ENCODE measurements around the gene CCDC74B. TPM values are rescaled to one million over a fixed set of nuclear protein-coding genes. Genes with fewer than 3 reads are reported as not detected.
"Not testable (repeated sequence)": the region's sequence is repeated elsewhere in the genome, so short reads cannot be mapped to it uniquely, and the experiment has no call there.

Gene CCDC74B
- 5.4 and 10.9 TPM in 2 replicates for total RNA-seq

GRCh38 chr2:130145006-130145414, at the start of gene CCDC74B:
Gene CCDC74B, minus strand, starts transcription at chr2:130145112. Its CDS starts 116 bp downstream, at chr2:130144996.
- Histone ChIP-seq H3K4me2 (ENCODE audit: insufficient read depth, low read length) (peak within 1 kb of the TSS; percentile 55), H2AFZ (ENCODE audit: low read length) (peak within 1 kb of the TSS; percentile 56), H3K4me3 (ENCODE audit: insufficient read depth, low read length) (peak within 1 kb of the TSS; percentile 56)
- not testable (repeated sequence) for H3K4me1 ChIP-seq (ENCODE audit: insufficient read depth, low read length); H3K36me3 ChIP-seq (ENCODE audit: insufficient read depth, low read length); H4K20me1 ChIP-seq (ENCODE audit: insufficient read depth, low read length); H3K9me3 ChIP-seq (ENCODE audit: low read depth, low read length); H3K79me2 ChIP-seq (ENCODE audit: insufficient read depth, low read length); H3K27me3 ChIP-seq (ENCODE audit: insufficient read depth, low read length); DNase-seq (ENCODE audit: insufficient read length, low spot score, missing footprints); H3K27ac ChIP-seq (ENCODE audit: low read depth, low read length)

GRCh38 chr2:130193824-130194223, 48.9 kb upstream of the CCDC74B start:
- DNase-seq (ENCODE audit: insufficient read length, low spot score, missing footprints); H4K20me1 ChIP-seq (ENCODE audit: insufficient read depth, low read length); H3K36me3 ChIP-seq (ENCODE audit: insufficient read depth, low read length); H3K4me3 ChIP-seq (ENCODE audit: insufficient read depth, low read length); H3K79me2 ChIP-seq (ENCODE audit: insufficient read depth, low read length); H3K27me3 ChIP-seq (ENCODE audit: insufficient read depth, low read length); H3K9me3 ChIP-seq (ENCODE audit: low read depth, low read length); H3K4me2 ChIP-seq (ENCODE audit: insufficient read depth, low read length); H3K4me1 ChIP-seq (ENCODE audit: insufficient read depth, low read length); H2AFZ ChIP-seq (ENCODE audit: low read length); H3K27ac ChIP-seq (ENCODE audit: low read depth, low read length): not testable (repeated sequence)

GRCh38 chr2:130192451-130192850, 47.5 kb upstream of the CCDC74B start:
- DNase-seq (ENCODE audit: insufficient read length, low spot score, missing footprints); H4K20me1 ChIP-seq (ENCODE audit: insufficient read depth, low read length): not testable (repeated sequence)

GRCh38 chr2:130191319-130191718, 46.4 kb upstream of the CCDC74B start:
- H3K79me2 ChIP-seq (ENCODE audit: insufficient read depth, low read length); H3K4me2 ChIP-seq (ENCODE audit: insufficient read depth, low read length); H3K9me3 ChIP-seq (ENCODE audit: low read depth, low read length); H3K27me3 ChIP-seq (ENCODE audit: insufficient read depth, low read length); DNase-seq (ENCODE audit: insufficient read length, low spot score, missing footprints); H3K27ac ChIP-seq (ENCODE audit: low read depth, low read length); H3K4me3 ChIP-seq (ENCODE audit: insufficient read depth, low read length); H4K20me1 ChIP-seq (ENCODE audit: insufficient read depth, low read length); H3K36me3 ChIP-seq (ENCODE audit: insufficient read depth, low read length); H3K4me1 ChIP-seq (ENCODE audit: insufficient read depth, low read length); H2AFZ ChIP-seq (ENCODE audit: low read length): not testable (repeated sequence)

More at GRCh38 chr2:130192451-130192850, 47.5 kb upstream of the CCDC74B start:
- not testable (repeated sequence) for H3K4me3 ChIP-seq (ENCODE audit: insufficient read depth, low read length); H3K27ac ChIP-seq (ENCODE audit: low read depth, low read length); H3K27me3 ChIP-seq (ENCODE audit: insufficient read depth, low read length); H2AFZ ChIP-seq (ENCODE audit: low read length); H3K9me3 ChIP-seq (ENCODE audit: low read depth, low read length); H3K4me2 ChIP-seq (ENCODE audit: insufficient read depth, low read length); H3K79me2 ChIP-seq (ENCODE audit: insufficient read depth, low read length); H3K36me3 ChIP-seq (ENCODE audit: insufficient read depth, low read length); H3K4me1 ChIP-seq (ENCODE audit: insufficient read depth, low read length)

GRCh38 chr2:130190237-130190636, 45.3 kb upstream of the CCDC74B start:
- Histone ChIP-seq H2AFZ (ENCODE audit: low read length) (no peak overlapping the region), H3K27me3 (ENCODE audit: insufficient read depth, low read length) (no peaks in the 10 kb centered on the region), H3K27ac (ENCODE audit: low read depth, low read length) (no peak overlapping the region), H3K4me1 (ENCODE audit: insufficient read depth, low read length) (no peaks in the 10 kb centered on the region), H3K4me2 (ENCODE audit: insufficient read depth, low read length) (no peak overlapping the region), H3K79me2 (ENCODE audit: insufficient read depth, low read length) (peaks cover 9% of the 10 kb centered on the region), H3K9me3 (ENCODE audit: low read depth, low read length) (no peaks in the 10 kb centered on the region), H3K4me3 (ENCODE audit: insufficient read depth, low read length) (no peak overlapping the region), H4K20me1 (ENCODE audit: insufficient read depth, low read length) (no peaks in the 10 kb centered on the region), H3K36me3 (ENCODE audit: insufficient read depth, low read length) (no peaks in the 10 kb centered on the region)
- no peak for DNase-seq (ENCODE audit: insufficient read length, low spot score, missing footprints)
- no peak for TF ChIP-seq CTCF (IDR thresholded peaks at IDR 0.05; ENCODE audit: extremely low read depth, low read depth, low read length)

GRCh38 chr2:130188958-130189357, 44.0 kb upstream of the CCDC74B start:
- not testable (repeated sequence) for H3K9me3 ChIP-seq (ENCODE audit: low read depth, low read length); H4K20me1 ChIP-seq (ENCODE audit: insufficient read depth, low read length); H3K36me3 ChIP-seq (ENCODE audit: insufficient read depth, low read length); H3K27me3 ChIP-seq (ENCODE audit: insufficient read depth, low read length); DNase-seq (ENCODE audit: insufficient read length, low spot score, missing footprints); H3K4me1 ChIP-seq (ENCODE audit: insufficient read depth, low read length); H3K4me2 ChIP-seq (ENCODE audit: insufficient read depth, low read length); H2AFZ ChIP-seq (ENCODE audit: low read length); H3K27ac ChIP-seq (ENCODE audit: low read depth, low read length); H3K4me3 ChIP-seq (ENCODE audit: insufficient read depth, low read length)
- peaks cover 16% of the 10 kb centered on the region for H3K79me2 ChIP-seq (ENCODE audit: insufficient read depth, low read length)

- H3K4me3 ChIP-seq (ENCODE audit: insufficient read depth, low read length); H3K27ac ChIP-seq (ENCODE audit: low read depth, low read length); H3K36me3 ChIP-seq (ENCODE audit: insufficient read depth, low read length); H4K20me1 ChIP-seq (ENCODE audit: insufficient read depth, low read length); H3K9me3 ChIP-seq (ENCODE audit: low read depth, low read length); H2AFZ ChIP-seq (ENCODE audit: low read length); DNase-seq (ENCODE audit: insufficient read length, low spot score, missing footprints); H3K27me3 ChIP-seq (ENCODE audit: insufficient read depth, low read length); H3K4me1 ChIP-seq (ENCODE audit: insufficient read depth, low read length); H3K4me2 ChIP-seq (ENCODE audit: insufficient read depth, low read length): not testable (repeated sequence)
- peaks cover 25% of the 10 kb centered on the region for H3K79me2 ChIP-seq (ENCODE audit: insufficient read depth, low read length)
Measured at GRCh38 chr2:130187859-130188792, 43.2 kb upstream of the CCDC74B start.

Data from osteoblast (primary cell).